Measurements from ENCODE around the gene TMEM87B.

DNA sequence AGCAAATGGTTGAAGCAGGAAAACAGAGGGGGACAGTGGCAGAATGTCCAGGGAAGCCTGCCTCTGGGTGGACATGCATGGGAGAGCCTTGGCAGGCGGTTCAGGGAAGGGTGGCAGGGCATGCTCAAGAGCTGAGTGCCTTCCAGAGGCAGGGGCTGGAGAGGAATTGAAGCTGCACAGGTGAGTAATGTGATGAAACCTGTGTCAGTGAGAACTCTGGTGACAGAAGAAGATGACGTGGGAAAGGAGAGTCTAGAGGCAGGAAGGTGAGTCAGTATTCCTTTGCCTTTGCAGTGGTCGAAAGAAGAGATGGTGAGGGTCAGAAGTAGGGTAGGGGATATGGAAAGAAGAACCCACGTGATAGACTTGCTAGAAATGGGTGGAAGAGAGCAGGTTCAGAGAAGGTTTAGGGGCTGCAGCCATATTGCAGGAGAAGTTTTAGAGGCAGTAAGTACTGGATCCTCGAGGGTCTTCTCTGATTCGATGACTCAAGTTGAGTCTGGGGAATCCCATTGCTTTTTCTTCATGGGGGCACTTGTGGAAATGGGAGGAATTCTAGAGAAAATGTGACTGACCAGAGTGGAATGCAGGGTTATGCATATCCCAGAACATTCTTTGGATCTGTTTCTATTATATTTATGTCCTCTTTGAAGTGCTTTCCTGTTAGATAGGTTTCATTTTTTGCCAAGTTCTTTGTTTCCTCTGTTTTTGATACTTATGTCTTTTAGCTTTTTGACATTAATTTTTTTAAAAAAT lies 37.4 kb downstream of the TMEM87B start:
- no peak for TF ChIP-seq CTCF (conservative IDR thresholded peaks at IDR 0.05; ENCODE audit: low read length)
- no peak for TF ChIP-seq EZH2phosphoT487 (IDR thresholded peaks at IDR 0.05; ENCODE audit: borderline replicate concordance, low read depth, low read length)

All from OCI-LY7 (cell line).